Heart left ventricle (tissue), 13 donors: Measurements from ENCODE around the gene SYNJ1.

Experiments used
- CTCF ChIP-seq, 12 donors: fragments of 200-600 bp; sonication (generic) in 4 of 12; IDR thresholded peaks; one replicate each; pipeline versions ENCODE4 v1.5.0 to v1.8.0; 2018 to 2022; ENCODE audit warnings: antibody characterized with exemption in 12 of 12, mild to moderate bottlenecking in 5 of 12
- POLR2A ChIP-seq, 2 donors: fragments of 450-650 bp; IDR thresholded peaks; one replicate each; pipeline ENCODE4 v1.6.1; 2017; ENCODE audit warnings: antibody characterized with exemption in 2 of 2, mild to moderate bottlenecking in 2 of 2, moderate library complexity in 2 of 2
- donor health status: ischemic (EF 13 %, LVEDD 7.1; RV severe dilation, severe dysfunction).
- donor health status: DM: no; HTN: yes; CAD: no.
- donor health status: DM: no; HTN: no; CAD: no.
- donor health status: ischemic (EF 25% LVEDD 6.9; RV normal size, moderate dysfunction).
- donor health status: ischemic (EF 25% LVEDD 5.7; RV mildly dilated, moderate dysfunction).
- donor health status: ischemic (EF 35%, LVEDD 5.7; RV mildly dilated, moderate dysfunction).
- donor health status: nonischemic (EF 11% LVEDD 7.7; RV severe dilation, severe dysfunction).
- donor health status: DM: yes; HTN: yes; CAD: no.
- donor health status: PGD.
- donor health status: ischemic (EF 29% LVEDD 5.4; RV normal size, mild dysfunction).
- donor health status: nonischemic (EF 23%, LVEDD 6.1; RV moderate dilation, normal function).

GRCh38 chr21:32727687-32728455, at the start of gene SYNJ1:
- TF ChIP-seq CTCF (IDR thresholded peaks at IDR 0.05) = peak in 1 of 12 donors; percentile 12
- peak in 1 of 2 donors; percentile 87 for TF ChIP-seq POLR2A (IDR thresholded peaks at IDR 0.05)
